Measurements from ENCODE around the gene GUCY1A2. TPM values are rescaled to one million over a fixed set of nuclear protein-coding genes. Genes with fewer than 3 reads are reported as not detected.
"Not testable (repeated sequence)": the region's sequence is repeated elsewhere in the genome, so short reads cannot be mapped to it uniquely, and the experiment has no call there.

The GUCY1A2 gene
- total and polyA plus RNA-seq, 2 donors (not counting 1 experiment from before 2014, with no cell fraction given): not detected

DNA sequence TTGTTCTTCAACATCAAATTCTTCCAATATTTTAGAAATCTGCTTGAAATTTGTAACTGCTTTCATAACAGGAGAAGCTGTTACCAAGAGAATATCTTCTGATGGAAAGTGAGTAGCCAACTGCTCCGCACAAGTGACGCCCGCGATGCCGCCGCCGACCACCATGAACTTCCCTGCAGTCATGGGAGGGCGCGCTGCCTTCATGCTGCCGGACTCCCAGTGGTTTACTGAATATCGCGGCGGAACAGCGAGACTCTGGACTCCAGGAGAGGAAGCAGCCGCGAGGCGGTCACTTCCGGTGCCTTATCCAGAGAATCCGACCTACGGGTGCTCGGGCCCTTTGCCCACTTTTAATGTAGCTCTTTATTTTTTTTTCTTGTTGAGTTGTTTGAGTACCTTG, 190.6 kb downstream of the GUCY1A2 start:
- H3K4me3 Mint-ChIP-seq: no peak overlapping the region
- 98% methylated on average over 19 of the region's 21 CpGs for WGBS (ENCODE audit: insufficient coverage)
- POLR2A ChIA-PET: no interaction called here
- no peaks in the 10 kb centered on the region for H3K27me3 Mint-ChIP-seq
- CTCF ChIA-PET: no interaction called here
- no peaks in the 10 kb centered on the region for H3K4me1 ChIP-seq (ENCODE audit: control insufficient read depth in 2 of 2, insufficient read depth in 2 of 2, low read length in 2 of 2)
- no peaks in the 10 kb centered on the region for H4K20me1 ChIP-seq (ENCODE audit: control insufficient read depth, insufficient read depth, low read length, poor library complexity, severe bottlenecking)
- no peaks in the 10 kb centered on the region for H3K27me3 ChIP-seq (replicated peaks in 1 of 4; ENCODE audit: control extremely low read depth in 1 of 4, control insufficient read depth in 3 of 4, insufficient read depth in 4 of 4, low read length in 3 of 4)
- DNase-seq: no peak
- no peak for ATAC-seq (ENCODE audit: low read depth)
- H3K9ac ChIP-seq (ENCODE audit: low read length): no peak overlapping the region
- intact Hi-C loops (cut with micrococcal nuclease): no loop called here
- no peak overlapping the region for H3K4me3 ChIP-seq (ENCODE audit: control extremely low read depth in 1 of 5, extremely low read depth in 1 of 5, insufficient read depth in 1 of 5, low read depth in 2 of 5, low read length in 4 of 5)
- H3K4me2 ChIP-seq (replicated peaks; ENCODE audit: low read depth, low read length, poor library complexity, severe bottlenecking): no peak overlapping the region
- H3K79me2 ChIP-seq (ENCODE audit: control insufficient read depth, insufficient read depth, low read length): no peaks in the 10 kb centered on the region
- no peak overlapping the region for H3K27ac Mint-ChIP-seq
- H2AFZ ChIP-seq (ENCODE audit: insufficient read depth, low read depth, low read length, poor library complexity, severe bottlenecking): no peak overlapping the region
- H3K9me3 Mint-ChIP-seq (ENCODE audit: insufficient read depth): peaks cover 2% of the 10 kb centered on the region
- H3K27ac ChIP-seq (ENCODE audit: low read length in 2 of 2): no peak overlapping the region
- peaks cover 0 to 4% (median 0%) of the 10 kb centered on the region in 3 donors for H3K9me3 ChIP-seq (ENCODE audit: control extremely low read depth in 1 of 3, control insufficient read depth in 2 of 3, insufficient read depth in 1 of 3, low read length in 2 of 3)
- TF ChIP-seq EZH2 (IDR thresholded peaks at IDR 0.05; ENCODE audit: borderline replicate concordance, insufficient read depth, low read depth, low read length, poor library complexity, severe bottlenecking): no peak
- TF ChIP-seq, protein P1, sequence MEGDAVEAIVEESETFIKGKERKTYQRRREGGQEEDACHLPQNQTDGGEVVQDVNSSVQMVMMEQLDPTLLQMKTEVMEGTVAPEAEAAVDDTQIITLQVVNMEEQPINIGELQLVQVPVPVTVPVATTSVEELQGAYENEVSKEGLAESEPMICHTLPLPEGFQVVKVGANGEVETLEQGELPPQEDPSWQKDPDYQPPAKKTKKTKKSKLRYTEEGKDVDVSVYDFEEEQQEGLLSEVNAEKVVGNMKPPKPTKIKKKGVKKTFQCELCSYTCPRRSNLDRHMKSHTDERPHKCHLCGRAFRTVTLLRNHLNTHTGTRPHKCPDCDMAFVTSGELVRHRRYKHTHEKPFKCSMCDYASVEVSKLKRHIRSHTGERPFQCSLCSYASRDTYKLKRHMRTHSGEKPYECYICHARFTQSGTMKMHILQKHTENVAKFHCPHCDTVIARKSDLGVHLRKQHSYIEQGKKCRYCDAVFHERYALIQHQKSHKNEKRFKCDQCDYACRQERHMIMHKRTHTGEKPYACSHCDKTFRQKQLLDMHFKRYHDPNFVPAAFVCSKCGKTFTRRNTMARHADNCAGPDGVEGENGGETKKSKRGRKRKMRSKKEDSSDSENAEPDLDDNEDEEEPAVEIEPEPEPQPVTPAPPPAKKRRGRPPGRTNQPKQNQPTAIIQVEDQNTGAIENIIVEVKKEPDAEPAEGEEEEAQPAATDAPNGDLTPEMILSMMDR (IDR thresholded peaks at IDR 0.05): no peak
- no peaks in the 10 kb centered on the region for H3K36me3 ChIP-seq (replicated peaks in 1 of 2; ENCODE audit: control extremely low read depth in 1 of 2, control insufficient read depth in 1 of 2, extremely low read depth in 1 of 2, insufficient read depth in 2 of 2, low read length in 1 of 2)
- H3K4me1 Mint-ChIP-seq: no peaks in the 10 kb centered on the region

DNA sequence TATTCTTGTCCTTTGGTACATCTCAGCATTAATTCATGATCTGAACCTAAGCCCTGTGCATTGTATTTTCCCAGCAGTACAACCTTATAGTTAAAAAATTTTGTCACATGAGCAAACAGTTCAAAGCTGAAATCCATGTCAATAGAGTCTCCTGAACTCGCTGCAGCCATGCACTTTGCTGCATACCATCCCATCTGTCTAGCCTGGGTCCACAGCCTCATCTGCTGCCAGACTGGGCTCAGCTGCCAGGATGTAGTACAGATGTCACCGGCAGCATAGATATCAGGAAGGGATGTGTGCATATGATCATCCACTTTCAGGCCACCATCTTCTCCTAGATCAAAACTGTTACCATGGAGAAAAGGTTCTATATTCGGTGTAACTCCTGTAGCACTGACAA, 191.7 kb downstream of the GUCY1A2 start:
- H3K9me3 Mint-ChIP-seq (ENCODE audit: insufficient read depth); H2AFZ ChIP-seq (ENCODE audit: insufficient read depth, low read depth, low read length, poor library complexity, severe bottlenecking); intact Hi-C loops (cut with micrococcal nuclease); ATAC-seq (ENCODE audit: low read depth); H3K27me3 Mint-ChIP-seq; H3K27ac Mint-ChIP-seq; H3K9me3 ChIP-seq (ENCODE audit: control extremely low read depth in 1 of 3, control insufficient read depth in 2 of 3, insufficient read depth in 1 of 3, low read length in 2 of 3); H4K20me1 ChIP-seq (ENCODE audit: control insufficient read depth, insufficient read depth, low read length, poor library complexity, severe bottlenecking); H3K4me3 ChIP-seq (ENCODE audit: control extremely low read depth in 1 of 5, extremely low read depth in 1 of 5, insufficient read depth in 1 of 5, low read depth in 2 of 5, low read length in 4 of 5); H3K4me1 ChIP-seq (ENCODE audit: control insufficient read depth in 2 of 2, insufficient read depth in 2 of 2, low read length in 2 of 2); H3K9ac ChIP-seq (ENCODE audit: low read length); H3K27me3 ChIP-seq (replicated peaks in 1 of 4; ENCODE audit: control extremely low read depth in 1 of 4, control insufficient read depth in 3 of 4, insufficient read depth in 4 of 4, low read length in 3 of 4); H3K4me2 ChIP-seq (replicated peaks; ENCODE audit: low read depth, low read length, poor library complexity, severe bottlenecking); H3K4me1 Mint-ChIP-seq; H3K4me3 Mint-ChIP-seq; H3K27ac ChIP-seq (ENCODE audit: low read length in 2 of 2); DNase-seq; H3K36me3 ChIP-seq (replicated peaks in 1 of 2; ENCODE audit: control extremely low read depth in 1 of 2, control insufficient read depth in 1 of 2, extremely low read depth in 1 of 2, insufficient read depth in 2 of 2, low read length in 1 of 2); H3K79me2 ChIP-seq (ENCODE audit: control insufficient read depth, insufficient read depth, low read length); POLR2A ChIA-PET; CTCF ChIA-PET: not testable (repeated sequence)
- WGBS (ENCODE audit: insufficient coverage): 100% methylated on average over 1 of the region's 3 CpGs

Measured in B cell (primary cell).